Measurements from ENCODE around the gene MAGI2. TPM values are rescaled to one million over a fixed set of nuclear protein-coding genes. Genes with fewer than 3 reads are reported as not detected.

Gene MAGI2
- total RNA-seq, 1 experiment from 2014 or later, result 0.22 TPM

- TF ChIP-seq ELF1 (IDR thresholded peaks at IDR 0.05; ENCODE audit: borderline replicate concordance, low read depth) (no peak), JUND (IDR thresholded peaks at IDR 0.05) (no peak), EZH2phosphoT487 (IDR thresholded peaks at IDR 0.05; ENCODE audit: borderline replicate concordance) (no peak), CBX3 (IDR thresholded peaks at IDR 0.05; ENCODE audit: low read depth) (no peak), YY1 (IDR thresholded peaks at IDR 0.05; ENCODE audit: extremely low read depth, insufficient replicate concordance, low read depth, low read length) (no peak)
Measured at GRCh38 chr7:79272066-79272669, 181.3 kb downstream of the MAGI2 start (continued).

GRCh38 chr7:79268730-79269129 lies 184.7 kb downstream of the MAGI2 start:
- no peak overlapping the region for H2AFZ ChIP-seq (ENCODE audit: low read depth, low read length, poor library complexity, severe bottlenecking)
- DNase-seq (ENCODE audit: low read depth, low spot score) (no peak), ATAC-seq (no peak)
- H3K4me1 ChIP-seq (ENCODE audit: control insufficient read depth in 1 of 2, insufficient read depth in 2 of 2, low read length in 2 of 2), result no peaks in the 10 kb centered on the region
- H3K36me3 ChIP-seq (ENCODE audit: control insufficient read depth in 1 of 2, insufficient read depth in 2 of 2, low read length in 2 of 2), result no peaks in the 10 kb centered on the region
- H3K9ac ChIP-seq (ENCODE audit: low read length), result no peak overlapping the region
- ChIA-PET POLR2A (no interaction called here), CTCF (no interaction called here), RAD21 (ENCODE audit: low non-redundant PET in 1 of 2, low total read pairs in 2 of 2, uncharacterized antibody in 2 of 2, unreplicated experiment in 2 of 2) (interaction anchor here in 1 of 2 experiments (0.6 kb wide), 1 partner anchor 759 kb away, joined by 3 read pairs; no protein-coding TSS in a partner anchor)
- H3K9me2 ChIP-seq (ENCODE audit: insufficient read depth), result no peaks in the 10 kb centered on the region
- H3K4me3 ChIP-seq (replicated peaks in 1 of 2; ENCODE audit: low read depth in 1 of 2, low read length in 2 of 2), result no peak overlapping the region
- H3K27ac ChIP-seq (ENCODE audit: low read depth, low read length), result no peak overlapping the region
- no peaks in the 10 kb centered on the region for H3K79me2 ChIP-seq (ENCODE audit: insufficient read depth, low read length)
- no peaks in the 10 kb centered on the region for H4K20me1 ChIP-seq (ENCODE audit: insufficient read depth)
- TF ChIP-seq SIN3A (IDR thresholded peaks at IDR 0.05; ENCODE audit: low read depth), result no peak
- no peak for TF ChIP-seq EZH2phosphoT487 (IDR thresholded peaks at IDR 0.05; ENCODE audit: borderline replicate concordance)
- no peak for TF ChIP-seq ZNF274 (IDR thresholded peaks at IDR 0.05; ENCODE audit: low read depth, low read length)
- no peak for TF ChIP-seq CEBPB (IDR thresholded peaks at IDR 0.05; ENCODE audit: low read depth)
- TF ChIP-seq, protein P1, sequence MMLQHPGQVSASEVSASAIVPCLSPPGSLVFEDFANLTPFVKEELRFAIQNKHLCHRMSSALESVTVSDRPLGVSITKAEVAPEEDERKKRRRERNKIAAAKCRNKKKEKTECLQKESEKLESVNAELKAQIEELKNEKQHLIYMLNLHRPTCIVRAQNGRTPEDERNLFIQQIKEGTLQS (IDR thresholded peaks at IDR 0.05), result no peak
- TF ChIP-seq SRF (IDR thresholded peaks at IDR 0.05; ENCODE audit: low read depth), result no peak
- TF ChIP-seq CBX3 (IDR thresholded peaks at IDR 0.05; ENCODE audit: low read depth), result no peak
- H3K9me3 ChIP-seq (ENCODE audit: control insufficient read depth in 1 of 2, insufficient read depth in 1 of 2, low read depth in 1 of 2, low read length in 2 of 2), result no peaks in the 10 kb centered on the region
- BruUV-seq (replicated peaks), result no TSS peak
- intact Hi-C loops (cut with micrococcal nuclease), result no loop called here
- no peaks in the 10 kb centered on the region for H3K27me3 ChIP-seq (ENCODE audit: insufficient read depth, low read length)
- no peak overlapping the region for H3K4me2 ChIP-seq (ENCODE audit: low read length)
